HG03135 (cell line): ENCODE data around the gene LBP.
"Not testable (repeated sequence)": the region's sequence is repeated elsewhere in the genome, so short reads cannot be mapped to it uniquely, and the experiment has no call there.

Source experiments
- ATAC-seq: cut with Tn5 transposase; IDR thresholded peaks from one replicate; pipeline ENCODE4 v1.9.1; 2021; ENCODE audit warnings: mild to moderate bottlenecking, moderate library complexity; ENCODE audit not compliant: unreplicated experiment

LBP gene

DNA sequence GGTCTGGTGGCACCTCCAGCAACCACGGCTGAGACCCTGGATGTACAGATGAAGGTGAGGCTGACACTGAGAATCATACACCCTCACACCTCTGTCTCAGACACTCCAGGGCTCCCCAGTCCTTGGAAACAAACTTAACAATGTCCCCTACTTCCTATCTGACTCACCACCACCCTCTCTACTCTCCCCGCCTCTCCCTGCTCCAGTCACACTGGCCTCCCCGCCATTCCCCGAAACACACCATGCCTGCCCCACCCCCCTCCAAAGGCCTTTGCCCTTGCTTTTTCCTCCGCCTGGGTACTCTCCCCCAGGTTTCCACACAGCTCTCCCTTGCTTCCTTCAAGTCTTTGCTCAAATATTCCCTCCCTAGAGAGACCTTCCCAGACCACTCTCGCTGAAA is 26.1 kb upstream of the LBP start:
- ATAC-seq, result no peak

DNA sequence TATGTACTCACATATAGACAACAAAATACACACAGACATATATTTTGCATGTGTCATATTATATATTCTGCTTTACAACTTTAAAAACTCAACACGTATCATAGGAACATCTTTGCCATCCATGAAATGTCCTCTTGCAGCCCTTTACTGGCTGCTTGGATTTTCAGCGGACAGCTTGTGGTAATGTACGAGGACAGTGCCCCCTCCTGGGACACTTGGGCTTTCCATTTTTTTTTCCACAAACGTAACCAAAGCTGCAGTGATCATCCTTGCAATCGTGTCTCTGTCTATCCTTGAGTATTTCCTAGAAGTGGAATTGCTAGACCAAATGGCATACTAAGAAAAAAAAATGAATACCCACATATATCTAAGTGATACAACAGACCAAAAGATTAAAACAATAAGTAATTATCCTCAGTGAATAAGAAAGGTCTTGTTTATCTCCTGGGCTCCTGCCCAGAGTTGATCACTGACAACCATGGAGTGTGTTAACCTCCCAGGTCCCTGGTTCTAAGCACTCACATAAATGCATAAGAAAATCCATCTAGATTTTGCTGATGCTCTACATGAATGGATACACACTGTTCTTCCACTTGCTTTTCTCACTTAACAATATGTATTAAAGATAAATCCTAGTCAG is 24.2 kb upstream of the LBP start:
- no peak for ATAC-seq

DNA sequence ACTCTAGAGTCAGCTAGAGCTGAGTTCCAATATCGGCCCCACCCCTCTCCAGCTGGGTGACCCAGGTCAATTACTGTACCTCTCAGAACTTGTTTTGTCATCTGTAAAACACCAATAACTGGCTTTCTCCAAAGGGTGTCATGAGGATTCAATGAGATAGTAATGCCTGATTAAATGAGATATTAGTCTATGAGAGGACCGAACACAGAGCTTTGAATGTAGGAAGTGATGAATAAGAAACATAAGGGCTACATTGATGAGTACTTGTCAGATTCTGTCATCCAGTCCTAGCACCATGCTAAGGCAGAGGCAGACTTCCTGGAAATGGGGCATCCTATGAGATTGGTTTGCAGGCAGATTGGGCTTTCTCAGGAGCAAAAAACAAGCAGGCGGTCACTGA is 22.1 kb upstream of the LBP start:
- ATAC-seq, result no peak

DNA sequence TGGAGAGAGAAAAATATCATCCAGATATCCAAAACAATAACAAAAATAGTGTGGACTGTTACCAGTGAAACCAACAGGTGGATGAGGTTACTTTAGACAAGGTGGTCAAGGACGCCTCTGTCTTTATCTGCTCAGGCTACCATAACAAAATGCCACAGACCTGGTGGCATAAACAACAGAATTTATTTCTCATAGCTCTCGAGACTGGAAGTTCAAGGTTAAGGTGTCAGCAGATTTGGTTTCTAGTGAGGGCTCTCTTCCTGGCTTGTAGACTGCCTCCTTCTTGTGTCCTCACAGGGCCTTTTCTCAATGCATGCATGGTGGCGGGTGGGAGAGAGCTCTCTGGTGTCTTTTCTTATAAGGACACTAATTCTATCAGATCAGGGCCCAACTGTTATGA is 21.1 kb upstream of the LBP start:
- ATAC-seq, result no peak

DNA sequence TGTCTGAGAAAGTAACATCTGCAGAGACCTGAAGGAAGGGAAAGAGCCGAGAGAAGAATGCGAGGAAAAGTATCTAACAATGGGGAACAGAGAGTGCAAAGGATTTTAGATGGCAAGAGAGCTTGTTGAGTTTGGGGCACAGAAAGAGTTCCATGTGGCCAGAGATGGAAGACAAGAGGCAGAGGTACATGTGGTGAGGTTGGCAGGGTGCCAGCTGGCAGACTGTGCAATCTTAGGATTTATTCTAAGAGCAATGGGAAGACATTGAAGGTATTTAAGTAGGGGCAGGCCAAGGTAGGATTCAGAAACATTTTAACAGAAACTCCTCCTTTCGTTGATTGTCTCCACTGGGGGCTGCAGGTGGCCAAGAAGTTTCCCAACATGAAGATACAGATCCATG is 20.4 kb upstream of the LBP start:
- ATAC-seq, result no peak

DNA sequence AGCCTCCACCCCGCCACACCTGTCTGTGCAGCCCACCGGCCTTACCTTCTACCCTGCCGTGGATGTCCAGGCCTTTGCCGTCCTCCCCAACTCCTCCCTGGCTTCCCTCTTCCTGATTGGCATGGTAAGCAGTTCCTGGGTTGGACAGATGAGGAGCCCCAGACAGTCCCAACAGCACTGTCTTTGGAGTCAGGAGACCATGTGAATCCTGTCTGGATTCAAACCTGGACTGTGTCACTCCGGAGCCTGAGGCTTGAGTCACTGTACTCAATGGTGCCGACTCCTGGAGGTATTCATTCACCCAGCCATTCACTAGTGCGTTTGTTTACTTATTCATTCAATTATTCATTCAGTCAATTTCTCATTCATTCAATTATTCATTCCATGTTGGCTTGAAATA is 20.0 kb upstream of the LBP start:
- no peak for ATAC-seq

DNA sequence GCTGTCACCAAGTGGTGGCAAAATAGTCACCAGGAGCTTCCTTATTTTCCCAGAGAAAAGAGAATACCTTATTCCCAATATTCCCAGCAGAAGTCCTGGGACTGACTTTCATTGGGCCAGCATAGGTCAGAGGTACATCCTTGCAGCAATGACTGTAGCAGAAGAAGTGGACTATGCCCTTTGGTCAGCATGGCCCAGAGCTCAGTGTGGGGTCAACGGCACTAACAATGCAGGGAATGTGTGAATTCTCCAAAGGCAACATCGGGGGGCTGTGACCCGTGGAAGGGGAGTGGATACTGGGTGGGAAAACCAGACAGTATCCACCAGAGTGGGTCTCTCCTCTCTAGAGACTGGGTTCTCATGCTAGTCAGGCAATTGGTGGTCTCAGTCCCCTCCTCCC is 15.6 kb upstream of the LBP start:
- ATAC-seq, result no peak

DNA sequence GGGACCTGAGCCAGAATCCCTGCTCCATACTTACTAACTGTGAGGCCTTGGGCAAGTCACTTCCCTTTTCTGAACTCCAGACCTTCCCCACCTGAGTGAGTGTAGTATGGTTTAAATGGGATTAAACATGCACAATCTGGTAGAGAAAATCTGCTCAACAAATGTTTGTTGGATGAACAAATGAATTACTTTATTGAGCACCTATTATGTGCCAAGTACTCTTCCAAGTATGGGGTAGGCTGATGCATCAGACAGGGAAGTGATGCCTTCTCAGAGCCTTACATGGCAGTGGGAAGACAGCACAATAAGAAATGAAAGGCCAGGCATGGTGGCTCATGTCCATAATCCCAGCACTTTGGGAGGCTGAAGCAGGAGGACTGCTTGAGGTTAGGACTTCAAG is 15.0 kb upstream of the LBP start:
- ATAC-seq, result no peak

DNA sequence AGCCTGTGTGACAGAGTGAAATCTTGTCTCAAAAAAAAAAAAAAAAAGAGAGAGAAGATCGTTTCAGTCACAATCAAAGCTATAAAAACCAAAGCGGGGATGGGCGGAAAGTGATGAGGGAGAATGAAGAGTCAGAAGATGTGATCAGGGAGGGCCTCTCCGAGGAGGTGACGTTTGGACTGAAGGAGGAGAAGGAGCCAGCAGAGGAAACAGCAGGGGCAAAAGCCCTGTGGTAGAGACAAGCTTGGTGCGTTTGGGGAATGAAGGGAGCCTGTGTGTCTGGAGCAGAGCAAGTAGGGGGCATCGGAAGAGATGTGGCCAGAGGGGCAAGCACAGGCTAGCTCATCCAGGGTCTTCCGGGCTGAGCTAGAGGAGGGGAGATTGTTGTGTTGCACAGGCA is 14.5 kb upstream of the LBP start:
- no peak for ATAC-seq

DNA sequence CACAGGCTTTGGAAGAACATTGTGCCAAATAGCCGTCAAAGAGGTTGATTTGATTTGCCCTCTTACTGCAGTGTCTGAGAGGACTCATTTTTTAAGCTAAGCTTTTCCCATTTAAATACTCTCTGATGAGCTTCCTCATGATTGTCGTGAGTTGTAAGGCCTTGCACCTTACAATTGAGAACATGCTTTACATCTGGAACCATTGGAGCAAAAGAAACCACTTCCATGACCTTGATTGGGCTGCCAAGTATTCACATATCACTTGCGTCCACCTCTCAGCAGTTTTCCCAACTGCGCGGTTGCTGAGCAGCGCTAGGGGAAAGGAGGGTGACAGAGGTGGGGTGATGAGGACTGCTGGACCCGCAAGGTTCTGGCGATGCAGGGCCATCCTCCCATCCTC is 12.3 kb upstream of the LBP start:
- ATAC-seq, result no peak

DNA sequence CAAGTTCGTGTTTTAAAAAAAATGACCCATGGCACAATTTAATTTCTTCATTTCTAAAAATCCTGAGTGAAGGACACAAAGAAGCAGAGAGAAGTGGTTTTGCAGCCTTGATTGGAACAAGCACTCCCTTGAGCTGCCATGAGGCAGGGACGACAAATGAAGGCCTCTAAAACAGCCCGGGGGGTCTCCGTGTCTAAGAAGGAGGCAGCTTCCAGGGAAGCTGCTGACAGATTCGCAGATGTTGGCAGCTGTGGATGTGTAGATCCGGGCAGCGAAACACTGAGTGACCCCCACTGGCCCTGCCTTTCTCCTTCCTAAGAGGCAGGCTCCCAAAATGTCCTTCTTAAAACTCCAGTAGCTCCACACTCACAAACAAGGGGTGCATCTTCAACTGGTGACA is 9.6 kb upstream of the LBP start:
- ATAC-seq, result no peak

DNA sequence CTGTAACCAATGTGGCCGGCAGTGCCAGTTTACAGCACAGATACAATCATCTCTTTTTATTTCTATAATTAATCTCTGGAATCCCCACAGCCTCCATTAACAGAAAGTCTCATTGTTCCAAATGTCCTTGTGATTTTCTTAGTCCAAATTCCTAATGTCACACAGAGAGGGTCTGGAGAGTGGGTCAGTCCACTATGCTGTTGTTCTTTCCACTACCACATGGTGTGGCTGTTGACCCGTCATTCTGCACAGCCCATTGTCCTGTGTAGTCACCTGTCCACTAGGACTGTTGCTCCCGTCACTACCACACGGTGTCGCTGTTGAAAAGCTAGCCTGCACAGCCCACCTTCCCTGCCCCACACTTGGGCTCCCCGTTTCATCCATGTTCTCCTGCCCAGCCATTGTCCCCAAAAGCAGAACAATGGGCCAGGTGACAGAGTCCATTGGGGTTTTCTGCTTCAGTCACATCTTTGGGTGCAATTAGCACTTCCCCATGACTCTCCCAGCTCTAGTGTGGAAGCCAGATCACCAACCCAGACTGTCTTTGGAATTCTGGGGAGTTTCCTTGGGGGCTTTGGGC is 8.6 kb upstream of the LBP start:
- no peak for ATAC-seq

DNA sequence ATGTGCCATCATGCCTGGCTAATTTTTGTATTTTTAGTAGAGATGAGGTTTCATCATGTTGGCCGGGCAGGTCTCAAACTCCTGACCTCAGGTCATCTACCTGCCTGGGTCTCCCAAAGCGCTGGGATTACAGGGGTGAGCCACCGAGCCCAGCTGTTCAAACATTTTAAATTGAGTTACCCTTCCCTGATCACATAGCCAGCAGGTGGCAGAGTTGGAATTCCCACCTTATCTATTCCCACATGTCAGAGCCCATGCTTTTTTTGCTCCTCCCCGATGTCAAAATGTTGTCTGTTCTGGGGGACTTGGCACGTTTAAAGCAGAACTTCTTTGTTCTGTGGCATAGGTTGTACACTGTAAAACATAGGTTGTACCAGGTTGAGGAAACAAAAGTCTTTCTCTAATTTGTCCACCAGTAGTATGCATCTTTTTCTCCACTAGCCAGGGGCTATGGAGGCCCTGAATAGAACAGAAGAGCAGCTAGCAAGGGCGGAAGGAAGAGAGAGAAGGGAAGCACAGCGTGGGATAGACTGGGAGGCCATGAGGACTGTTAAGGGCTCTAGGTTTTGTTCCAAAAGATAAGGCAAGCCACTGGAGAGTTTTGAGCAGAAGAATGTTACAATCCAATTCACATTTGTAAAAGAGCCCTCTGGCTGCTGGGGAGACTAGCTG is 7.3 kb upstream of the LBP start:
- no peak for ATAC-seq

DNA sequence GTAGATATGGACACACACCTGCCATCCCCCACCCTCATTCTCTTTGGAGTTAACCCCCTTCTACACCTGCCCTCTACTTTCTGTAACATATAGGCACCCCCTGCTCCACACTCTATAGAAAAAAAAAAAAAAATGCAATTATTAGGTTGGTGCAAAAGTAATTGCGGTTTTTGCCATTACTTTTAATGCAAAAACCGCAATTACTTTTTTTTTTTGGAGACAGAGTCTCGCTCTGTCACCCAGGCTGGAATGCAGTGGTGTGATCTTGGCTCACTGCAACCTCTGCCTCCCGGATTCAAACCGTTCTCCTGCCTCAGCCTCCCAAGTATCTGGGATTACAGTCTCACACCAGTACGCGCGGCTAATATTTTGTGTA is 6.8 kb upstream of the LBP start:
- not testable (repeated sequence) for ATAC-seq

DNA sequence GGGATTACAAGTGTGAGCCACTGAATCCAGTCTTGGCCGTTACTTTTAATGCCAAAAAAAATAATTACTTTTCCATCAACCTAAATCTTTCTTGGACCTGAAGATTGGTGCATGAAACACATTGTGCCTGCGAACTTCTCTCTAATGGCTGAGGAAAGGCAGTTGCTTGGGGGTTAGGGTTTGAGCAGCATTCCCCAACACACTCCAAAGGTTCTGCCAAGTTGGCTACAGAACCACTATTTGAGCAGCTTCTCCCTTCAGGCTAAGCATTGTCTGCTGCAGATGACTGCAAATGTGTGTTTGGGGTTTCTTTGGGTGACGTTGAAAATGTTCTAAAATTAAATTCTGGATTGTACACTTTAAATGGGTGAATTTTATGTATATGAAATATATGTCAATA is 6.3 kb upstream of the LBP start:
- ATAC-seq, result no peak

DNA sequence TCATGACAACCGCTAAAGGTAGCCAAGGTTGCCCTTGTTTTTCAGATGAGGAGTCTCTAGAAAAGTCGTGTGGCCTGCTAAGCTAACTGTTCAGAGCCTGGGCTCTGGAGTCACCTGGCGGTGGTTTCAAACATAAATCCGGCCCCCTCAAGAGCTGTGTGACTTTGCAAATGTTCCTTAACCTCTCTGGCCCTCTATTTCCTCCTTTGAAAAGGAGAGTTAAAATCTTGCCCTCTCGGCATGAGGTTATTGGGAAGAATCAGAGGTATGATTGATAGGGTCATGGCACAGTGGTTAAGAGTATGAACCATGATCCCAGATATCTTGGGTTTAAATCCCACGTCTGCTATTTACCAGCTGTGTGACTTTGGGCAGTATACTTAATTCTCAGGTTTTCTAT is 5.6 kb upstream of the LBP start:
- no peak for ATAC-seq

DNA sequence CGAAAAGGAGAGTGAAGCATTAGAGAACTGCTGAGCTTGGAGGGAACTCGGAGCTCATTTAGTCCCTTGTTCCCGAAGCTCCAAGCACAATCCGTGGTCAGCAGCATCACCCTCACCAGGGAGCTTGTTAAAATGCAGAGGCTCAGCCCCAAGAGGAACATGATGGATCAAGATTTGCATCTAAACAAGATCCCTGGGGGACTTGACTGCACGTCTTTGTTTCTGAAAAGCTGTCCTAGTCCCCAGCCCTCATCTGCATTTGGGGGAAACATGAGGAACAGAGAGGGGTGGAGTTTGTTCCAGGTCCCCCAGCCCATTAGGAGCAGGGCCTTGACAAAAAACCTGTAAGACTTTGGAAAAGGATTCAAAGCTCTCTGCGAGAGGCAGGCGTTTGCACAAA is 4.1 kb upstream of the LBP start:
- ATAC-seq, result no peak

DNA sequence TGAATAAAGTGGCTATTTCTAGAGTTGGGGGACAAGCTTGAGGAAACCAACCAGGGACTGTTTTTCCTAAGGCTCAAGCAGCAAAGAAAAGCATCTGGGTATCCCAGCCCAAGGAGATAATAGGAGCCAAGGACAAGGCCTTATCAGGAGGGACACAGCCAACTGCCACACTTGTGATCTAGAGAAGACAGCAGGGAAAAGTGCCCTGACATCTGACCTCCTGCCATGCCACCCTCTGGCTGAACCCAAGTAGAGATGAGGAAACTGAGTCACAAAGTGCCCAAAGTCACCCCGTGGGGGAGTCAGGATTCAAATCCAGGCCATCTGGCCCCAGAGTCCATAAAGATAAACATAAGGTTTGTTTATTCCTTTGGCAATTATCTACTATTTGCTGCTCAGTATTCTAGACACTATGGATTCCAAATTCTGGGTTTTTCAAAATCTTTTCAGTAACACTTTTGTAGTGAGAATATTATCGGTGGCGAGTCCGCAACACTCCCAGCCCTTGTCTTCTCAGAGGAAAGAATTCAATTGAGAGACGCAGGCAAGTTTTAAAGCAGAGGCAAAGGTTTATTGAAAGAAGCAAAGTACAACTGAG is 3.5 kb upstream of the LBP start:
- no peak for ATAC-seq

DNA sequence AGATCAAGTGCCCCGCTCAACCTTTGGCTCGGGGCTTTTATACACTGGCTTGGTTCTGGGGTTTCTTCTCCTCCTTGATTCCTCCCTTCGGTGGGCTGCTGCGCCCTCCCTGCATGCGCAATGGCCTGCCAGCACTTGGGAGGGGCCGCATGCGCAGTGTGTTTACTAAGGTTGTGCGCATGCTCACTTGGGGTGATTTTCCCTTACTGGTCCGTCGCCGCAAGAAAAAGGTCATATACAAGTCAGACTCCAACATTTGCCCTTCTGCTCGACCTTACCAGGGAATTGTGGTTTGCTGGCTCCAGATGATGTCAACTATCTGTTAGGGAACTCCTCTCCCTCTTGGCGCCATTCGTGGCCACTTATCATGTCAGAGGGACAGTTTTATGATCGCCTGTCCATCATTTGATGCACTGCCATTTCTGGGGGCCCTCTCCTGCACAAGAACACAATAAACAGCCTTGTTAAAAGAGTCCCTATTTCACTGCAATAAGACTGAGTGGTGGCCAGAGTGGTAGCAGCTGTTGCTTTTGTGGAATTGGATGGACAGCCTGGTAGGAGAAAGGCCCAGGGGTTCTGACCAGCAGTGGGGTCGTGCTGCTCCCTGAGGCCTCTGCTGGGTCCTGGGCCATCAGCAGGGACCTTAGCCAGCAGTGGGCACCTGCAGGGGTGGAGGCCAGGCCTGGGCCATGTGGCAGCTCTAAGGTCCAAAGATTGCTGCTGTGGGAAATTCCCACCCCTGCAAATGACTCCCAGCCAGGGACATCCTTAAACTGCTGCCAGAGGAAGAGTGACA is 2.8 kb upstream of the LBP start:
- no peak for ATAC-seq

DNA sequence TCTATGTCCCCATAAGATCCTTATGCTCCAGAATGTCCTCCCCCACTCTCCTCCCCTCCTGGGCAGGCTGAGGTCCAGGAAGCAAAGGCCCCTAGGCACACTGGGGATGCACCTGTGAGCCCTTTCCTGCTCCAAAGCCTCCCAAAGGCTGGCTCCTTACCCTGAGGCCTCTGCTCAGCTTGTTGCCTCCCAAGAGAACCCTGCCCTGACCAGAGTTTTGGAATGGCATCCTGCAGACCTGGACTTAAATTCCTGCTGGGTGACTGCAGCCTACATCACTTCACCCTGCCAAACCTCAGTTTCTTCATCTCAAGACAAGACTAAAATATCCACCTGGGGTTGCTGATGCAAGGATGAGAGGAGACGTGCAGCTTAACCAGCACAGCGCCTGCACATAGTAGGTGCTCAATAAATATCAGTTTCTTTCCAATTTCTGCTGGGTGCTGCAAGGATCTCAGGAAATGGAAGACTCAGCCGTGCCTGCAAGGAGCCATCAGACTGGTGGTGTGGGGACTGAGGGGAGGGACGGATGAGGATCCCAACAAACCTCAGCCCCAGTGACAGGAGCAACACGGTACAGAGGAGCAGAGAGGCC is 2.1 kb upstream of the LBP start:
- ATAC-seq, result no peak

DNA sequence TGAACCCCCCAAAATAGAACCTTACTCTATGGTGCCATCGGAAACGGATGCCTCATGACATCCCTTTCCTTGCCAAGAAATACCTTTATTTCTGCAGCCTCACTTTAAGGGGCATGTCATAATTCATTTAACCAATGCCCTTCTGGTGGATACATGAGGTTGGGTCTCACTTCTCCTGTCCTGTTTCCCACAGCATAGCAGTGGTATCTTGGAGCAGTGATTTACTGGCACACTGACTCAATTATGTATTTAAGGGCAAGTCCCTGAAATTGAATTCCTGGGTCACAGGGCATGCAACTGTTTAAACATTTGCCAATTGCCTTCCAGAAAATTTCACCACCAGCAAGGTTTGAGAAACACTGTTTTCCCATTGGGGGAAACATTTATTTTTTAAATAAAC is 639 bp upstream of the LBP start:
- no peak for ATAC-seq
